Epithelial cell of esophagus (primary cell): ENCODE results near the gene PIGW.
A peak's percentile ranks its signal among the peaks of the same experiment; 100 is the strongest.

Experiments
- DNase-seq: peaks from one replicate; pipeline ENCODE4 v3.0.0; 2010; ENCODE audit warnings: low read depth
- H3K4me3 ChIP-seq: 2 replicates; pipeline ENCODE4 v1.5.1; 2011; ENCODE audit warnings: mild to moderate bottlenecking, low read length, control low read depth
- TF ChIP-seq, protein P1 (sequence below): IDR thresholded peaks from 2 replicates; pipeline ENCODE4 v1.5.1; 2011; ENCODE audit warnings: low read depth, mild to moderate bottlenecking, low read length, control low read depth, inconsistent platforms; ENCODE audit not compliant: insufficient read depth; ENCODE audit errors: missing control alignments

PIGW gene

DNA sequence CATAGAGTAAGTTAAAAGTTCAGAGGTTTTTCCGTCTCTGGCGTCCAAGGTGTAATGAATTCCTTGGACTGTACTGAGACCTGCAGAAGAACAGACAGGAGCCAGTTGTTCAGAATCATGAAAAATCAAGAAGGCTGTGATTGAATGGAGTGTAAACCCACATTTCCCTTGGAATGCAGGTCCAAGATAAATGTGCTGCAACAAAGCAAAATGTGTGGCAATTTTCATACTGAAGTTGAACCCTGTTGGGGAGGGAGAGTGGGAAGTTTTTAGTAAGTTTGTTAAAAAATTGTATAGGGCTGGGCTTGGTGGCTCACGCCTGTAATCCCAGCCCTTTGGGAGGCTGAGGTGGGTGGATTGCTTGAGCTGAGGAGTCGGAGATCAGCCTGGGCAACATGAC, 31.3 kb downstream of the PIGW start:
- DNase-seq: no peak
- TF ChIP-seq, protein P1, sequence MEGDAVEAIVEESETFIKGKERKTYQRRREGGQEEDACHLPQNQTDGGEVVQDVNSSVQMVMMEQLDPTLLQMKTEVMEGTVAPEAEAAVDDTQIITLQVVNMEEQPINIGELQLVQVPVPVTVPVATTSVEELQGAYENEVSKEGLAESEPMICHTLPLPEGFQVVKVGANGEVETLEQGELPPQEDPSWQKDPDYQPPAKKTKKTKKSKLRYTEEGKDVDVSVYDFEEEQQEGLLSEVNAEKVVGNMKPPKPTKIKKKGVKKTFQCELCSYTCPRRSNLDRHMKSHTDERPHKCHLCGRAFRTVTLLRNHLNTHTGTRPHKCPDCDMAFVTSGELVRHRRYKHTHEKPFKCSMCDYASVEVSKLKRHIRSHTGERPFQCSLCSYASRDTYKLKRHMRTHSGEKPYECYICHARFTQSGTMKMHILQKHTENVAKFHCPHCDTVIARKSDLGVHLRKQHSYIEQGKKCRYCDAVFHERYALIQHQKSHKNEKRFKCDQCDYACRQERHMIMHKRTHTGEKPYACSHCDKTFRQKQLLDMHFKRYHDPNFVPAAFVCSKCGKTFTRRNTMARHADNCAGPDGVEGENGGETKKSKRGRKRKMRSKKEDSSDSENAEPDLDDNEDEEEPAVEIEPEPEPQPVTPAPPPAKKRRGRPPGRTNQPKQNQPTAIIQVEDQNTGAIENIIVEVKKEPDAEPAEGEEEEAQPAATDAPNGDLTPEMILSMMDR: no peak

DNA sequence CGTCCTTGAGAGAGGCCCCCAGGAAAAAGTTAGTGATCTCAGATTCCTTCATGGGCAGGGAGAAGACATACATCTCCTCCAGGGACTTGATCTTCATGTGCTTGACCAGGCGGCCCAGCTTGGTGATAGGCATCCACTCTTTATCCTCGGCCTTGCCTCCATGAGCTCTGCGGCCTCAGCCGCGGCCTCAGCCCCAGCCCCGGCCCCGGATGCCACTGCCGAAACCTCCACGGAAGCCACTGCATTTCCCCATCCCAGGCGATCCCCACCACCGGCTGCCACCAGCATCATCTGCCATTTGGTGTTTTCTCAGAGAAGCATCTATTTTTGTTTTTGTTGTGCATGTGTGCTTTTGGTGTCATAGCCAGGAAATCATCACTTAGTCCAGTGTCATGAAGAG, 40.2 kb downstream of the PIGW start:
- no peak overlapping the region for H3K4me3 ChIP-seq
- DNase-seq: no peak
- TF ChIP-seq, protein P1: no peak

More for the DNA sequence above, 31.3 kb downstream of the PIGW start:
- no peak overlapping the region for H3K4me3 ChIP-seq

DNA sequence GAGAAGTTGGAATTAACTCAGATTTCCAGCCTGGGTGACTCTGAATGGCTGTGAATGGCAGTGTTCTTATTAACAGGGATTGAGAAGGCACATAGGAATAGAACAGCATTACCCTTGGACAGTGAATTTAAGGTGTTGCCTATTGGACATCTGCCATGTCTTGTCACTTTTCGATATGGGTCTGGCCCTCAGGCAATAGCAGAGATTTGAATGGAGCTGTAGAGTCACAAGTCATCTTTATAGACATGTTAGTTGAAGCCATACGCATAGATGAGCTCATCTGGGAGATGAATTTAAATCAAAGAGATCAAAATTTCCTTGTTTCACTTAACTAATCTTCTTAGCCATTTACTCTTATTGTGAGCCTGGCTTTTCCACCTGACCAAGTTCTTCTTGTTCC, 42.0 kb downstream of the PIGW start:
- no peak overlapping the region for H3K4me3 ChIP-seq
- TF ChIP-seq, protein P1: no peak
- DNase-seq: peak; percentile 44

DNA sequence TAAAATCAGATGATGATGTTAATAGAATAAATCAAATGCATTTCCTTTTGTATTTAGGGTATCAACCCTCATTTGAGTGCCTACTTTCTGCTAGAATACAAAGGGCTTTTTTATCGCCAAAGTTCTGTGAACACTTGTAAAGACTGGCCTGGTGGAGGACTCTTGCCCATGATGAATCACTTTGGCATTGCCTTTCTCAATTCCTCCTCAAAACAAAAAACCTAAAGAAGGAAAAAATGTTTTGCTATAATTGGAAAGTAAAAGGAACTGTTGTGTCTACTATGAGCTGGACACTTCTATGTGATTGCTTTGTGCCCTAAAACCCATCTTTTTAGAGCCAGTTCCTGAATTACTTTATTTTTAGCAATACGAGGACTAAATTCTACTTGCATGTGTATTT, 43.9 kb downstream of the PIGW start:
- TF ChIP-seq, protein P1: no peak
- no peak overlapping the region for H3K4me3 ChIP-seq
- DNase-seq: peak; percentile 36

DNA sequence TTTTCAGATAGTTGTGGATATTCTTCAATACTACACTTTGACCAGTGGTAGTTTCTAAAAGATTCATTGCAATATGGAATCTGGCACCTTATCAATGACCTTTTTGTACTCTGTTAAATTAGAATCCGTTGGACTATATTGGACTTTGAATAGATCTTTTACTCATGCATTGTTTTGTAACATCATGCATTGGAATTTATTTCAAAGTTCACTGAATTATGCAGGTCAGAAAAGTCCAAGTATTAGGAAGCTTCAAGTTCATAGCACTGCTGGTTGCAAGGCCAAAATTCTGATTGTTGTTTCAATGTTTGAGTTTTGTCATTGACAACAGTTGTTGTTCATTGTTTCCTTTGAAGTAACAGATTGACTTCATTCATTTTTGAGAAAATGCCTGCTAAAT, 49.0 kb downstream of the PIGW start:
- DNase-seq: no peak
- H3K4me3 ChIP-seq: no peak overlapping the region
- TF ChIP-seq, protein P1: no peak

DNA sequence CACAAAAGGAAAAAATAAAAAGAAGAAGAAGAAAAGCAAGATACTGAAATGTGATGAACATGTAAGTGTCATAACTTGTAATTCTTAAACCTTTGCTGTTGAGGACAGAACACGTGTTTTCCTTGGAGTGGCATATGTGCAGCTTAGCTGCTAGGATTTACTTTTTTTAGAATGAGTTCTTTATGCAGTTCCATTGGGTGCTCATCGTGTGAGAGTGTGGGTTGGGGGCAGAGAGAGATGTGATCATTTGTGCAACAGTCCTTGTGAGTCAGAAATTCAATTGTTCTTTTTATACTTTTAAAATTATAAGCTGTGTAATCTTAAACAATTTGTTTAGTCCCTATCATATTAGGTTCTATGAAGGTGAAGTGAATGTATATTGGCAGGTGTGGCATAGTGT, 51.4 kb downstream of the PIGW start:
- TF ChIP-seq, protein P1: no peak
- no peak for DNase-seq
- no peak overlapping the region for H3K4me3 ChIP-seq
